ENCODE results near the gene CTDNEP1. TPM values are rescaled to one million over a fixed set of nuclear protein-coding genes. Genes with fewer than 3 reads are reported as not detected.
A peak's percentile ranks its signal among the peaks of the same experiment; 100 is the strongest.

Gene CTDNEP1
- total and polyA plus RNA-seq, 2 donors (not counting 3 experiments of a cell fraction or from before 2014, with no cell fraction given): 130 to 143 TPM

DNA sequence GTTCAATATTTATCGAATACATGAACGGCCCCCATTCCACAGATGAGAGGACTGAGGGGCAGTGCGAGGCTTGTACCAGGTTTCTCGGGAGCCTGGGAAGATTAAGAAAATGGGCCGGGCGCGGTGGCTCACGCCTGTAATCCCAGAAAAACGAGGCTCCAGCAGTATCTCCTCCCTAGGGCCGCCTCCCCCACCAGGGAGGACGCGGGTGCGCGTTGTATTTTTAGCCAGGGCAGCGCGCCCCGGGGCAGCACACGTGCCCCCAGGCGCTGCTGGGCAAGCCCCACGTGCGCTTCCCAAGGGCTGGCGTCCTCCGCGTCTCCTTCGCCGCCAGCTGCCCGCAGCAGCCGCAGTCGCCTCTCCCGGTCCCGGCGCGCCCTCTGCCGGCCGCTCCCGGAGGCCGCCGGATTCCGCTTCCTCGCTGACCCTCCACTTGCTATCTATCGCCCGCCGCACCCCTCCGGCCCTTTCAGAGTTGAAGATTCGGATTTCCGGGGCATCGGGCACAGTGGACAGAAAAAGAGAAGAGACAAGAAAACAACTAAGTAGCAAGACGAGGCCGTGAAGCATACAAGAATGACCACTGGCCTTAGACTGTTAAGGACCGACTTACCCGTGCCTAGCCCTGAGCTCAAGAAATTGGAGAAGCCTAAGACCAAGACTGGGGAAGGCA lies 44.8 kb upstream of the CTDNEP1 start:
- CTCF ChIA-PET: interaction anchor here (0.5 to 3.6 kb wide), 42 partner anchors 9 to 437 kb away, joined by 3 to 170 read pairs (median 5); partner anchors contain the start of genes ACADVL, ACAP1, CTDNEP1 and DLG4
- Histone ChIP-seq H3K4me3 (replicated peaks in 1 of 3; ENCODE audit: insufficient read depth in 1 of 3, low read depth in 1 of 3, low read length in 3 of 3) (no peak overlapping the region), H4K20me1 (replicated peaks; ENCODE audit: control insufficient read depth, extremely low read depth, insufficient read depth, low read length) (no peaks in the 10 kb centered on the region), H3K27ac (ENCODE audit: insufficient read depth, low read depth, low read length) (no peak overlapping the region), H3K36me3 (ENCODE audit: control insufficient read depth in 2 of 2, extremely low read depth in 1 of 2, insufficient read depth in 2 of 2, low read length in 2 of 2) (no peaks in the 10 kb centered on the region), H3K9me1 (replicated peaks; ENCODE audit: control insufficient read depth, extremely low read depth, insufficient read depth, low read length) (no peaks in the 10 kb centered on the region), H3K9ac (replicated peaks; ENCODE audit: extremely low read depth, insufficient read depth, low read length) (no peak overlapping the region), H3K9me3 (replicated peaks; ENCODE audit: control insufficient read depth, insufficient read depth, low read length) (no peaks in the 10 kb centered on the region), H2AFZ (ENCODE audit: low read depth, low read length) (peak overlapping the region; percentile 75), H3K79me2 (ENCODE audit: control insufficient read depth, insufficient read depth, low read length) (no peaks in the 10 kb centered on the region), H3K4me2 (ENCODE audit: insufficient read depth, low read length) (no peak overlapping the region), H3K4me1 (ENCODE audit: control insufficient read depth, extremely low read depth, insufficient read depth, low read length) (peaks cover 8% of the 10 kb centered on the region), H3K27me3 (ENCODE audit: control insufficient read depth in 2 of 2, insufficient read depth in 2 of 2, low read length in 2 of 2) (peaks cover 16 to 26% of the 10 kb centered on the region in 2 experiments)
- POLR2A ChIA-PET: no interaction called here
- no TSS peak for BruUV-seq (replicated peaks)
- TF ChIP-seq EZH2 (IDR thresholded peaks at IDR 0.05; ENCODE audit: borderline replicate concordance, low read depth, low read length, severe bottlenecking) (no peak), GATA2 (IDR thresholded peaks at IDR 0.05; ENCODE audit: insufficient read depth, insufficient read length, low read depth, low read length) (no peak), FOS (IDR thresholded peaks at IDR 0.05; ENCODE audit: borderline replicate concordance, insufficient read depth, low read length) (no peak), JUN (IDR thresholded peaks at IDR 0.05; ENCODE audit: borderline replicate concordance, insufficient read depth, insufficient read length, low read depth) (no peak), POLR2AphosphoS5 (IDR thresholded peaks at IDR 0.05; ENCODE audit: insufficient read depth, low read depth, low read length) (peak; percentile 42), MYC (IDR thresholded peaks at IDR 0.05; ENCODE audit: low read depth, low read length) (peak; percentile 44), POLR2A (IDR thresholded peaks at IDR 0.05; ENCODE audit: low read depth, low read length) (no peak)
- TF ChIP-seq, protein P1, sequence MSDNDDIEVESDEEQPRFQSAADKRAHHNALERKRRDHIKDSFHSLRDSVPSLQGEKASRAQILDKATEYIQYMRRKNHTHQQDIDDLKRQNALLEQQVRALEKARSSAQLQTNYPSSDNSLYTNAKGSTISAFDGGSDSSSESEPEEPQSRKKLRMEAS (IDR thresholded peaks at IDR 0.05; ENCODE audit: insufficient read depth, insufficient read length): peak; percentile 92
- TF ChIP-seq, protein P2, sequence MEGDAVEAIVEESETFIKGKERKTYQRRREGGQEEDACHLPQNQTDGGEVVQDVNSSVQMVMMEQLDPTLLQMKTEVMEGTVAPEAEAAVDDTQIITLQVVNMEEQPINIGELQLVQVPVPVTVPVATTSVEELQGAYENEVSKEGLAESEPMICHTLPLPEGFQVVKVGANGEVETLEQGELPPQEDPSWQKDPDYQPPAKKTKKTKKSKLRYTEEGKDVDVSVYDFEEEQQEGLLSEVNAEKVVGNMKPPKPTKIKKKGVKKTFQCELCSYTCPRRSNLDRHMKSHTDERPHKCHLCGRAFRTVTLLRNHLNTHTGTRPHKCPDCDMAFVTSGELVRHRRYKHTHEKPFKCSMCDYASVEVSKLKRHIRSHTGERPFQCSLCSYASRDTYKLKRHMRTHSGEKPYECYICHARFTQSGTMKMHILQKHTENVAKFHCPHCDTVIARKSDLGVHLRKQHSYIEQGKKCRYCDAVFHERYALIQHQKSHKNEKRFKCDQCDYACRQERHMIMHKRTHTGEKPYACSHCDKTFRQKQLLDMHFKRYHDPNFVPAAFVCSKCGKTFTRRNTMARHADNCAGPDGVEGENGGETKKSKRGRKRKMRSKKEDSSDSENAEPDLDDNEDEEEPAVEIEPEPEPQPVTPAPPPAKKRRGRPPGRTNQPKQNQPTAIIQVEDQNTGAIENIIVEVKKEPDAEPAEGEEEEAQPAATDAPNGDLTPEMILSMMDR (IDR thresholded peaks at IDR 0.05; ENCODE audit: extremely low read depth in 1 of 2, insufficient read depth in 1 of 2, low read depth in 1 of 2, low read length in 2 of 2): peak; percentile 88 to 97
- FAIRE-seq (peak; percentile 77), DNase-seq (ENCODE audit: low read depth, low spot score) (peak; percentile 74)
- dilution Hi-C loops (cut with MboI; ENCODE audit: extremely low pct_ligation_motif_present, low sequenced_read_pairs) (no loop called here), intact Hi-C loops (cut with micrococcal nuclease) (loop anchor here (1.0 to 5.0 kb wide), 6 partner anchors 16 to 251 kb away; partner anchors contain the start of gene ELP5)

Measured in endothelial cell of umbilical vein (primary cell).